GM23248 (cell line): Measurements from ENCODE around the gene BTBD17.

Experiments used
- EZH2 ChIP-seq: fragments of 200-600 bp; sonication (generic); IDR thresholded peaks from 2 replicates; pipeline ENCODE4 v1.6.1; 2018; ENCODE audit warnings: antibody characterized with exemption, mild to moderate bottlenecking; ENCODE audit not compliant: insufficient read depth, poor library complexity, severe bottlenecking
- EZH2phosphoT487 ChIP-seq: fragments of 200-600 bp; sonication (generic); IDR thresholded peaks from 2 replicates; pipeline ENCODE4 v1.6.1; 2018; ENCODE audit warnings: antibody characterized with exemption, moderate library complexity, mild to moderate bottlenecking, low read depth; ENCODE audit not compliant: insufficient read depth

DNA sequence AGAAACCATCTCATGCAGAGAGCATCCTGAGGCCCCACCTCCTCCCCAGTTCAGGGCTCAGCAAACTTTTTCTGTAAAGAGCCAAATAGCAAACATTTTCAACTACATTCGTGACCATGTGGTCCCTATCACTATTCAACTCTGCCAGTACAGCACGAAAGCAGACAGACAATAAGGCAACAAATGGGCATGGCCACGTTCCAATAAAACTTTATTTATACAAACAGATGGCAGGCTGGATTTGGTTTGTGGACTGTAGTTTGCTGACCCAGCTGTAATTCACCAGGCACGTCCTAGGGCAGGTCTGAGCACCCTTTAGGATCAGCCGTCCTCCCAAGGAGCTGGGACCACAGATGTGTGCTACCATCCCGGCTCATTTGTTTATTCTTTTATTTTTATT lies 43.1 kb upstream of the BTBD17 start:
- TF ChIP-seq EZH2phosphoT487 (no peak), EZH2 (no peak)
